Measurements from ENCODE around the gene UAP1. TPM values are rescaled to one million over a fixed set of nuclear protein-coding genes. Genes with fewer than 3 reads are reported as not detected.

UAP1 gene
- total RNA-seq, 2 donors from 2014 or later = 70.4 to 284 TPM

DNA sequence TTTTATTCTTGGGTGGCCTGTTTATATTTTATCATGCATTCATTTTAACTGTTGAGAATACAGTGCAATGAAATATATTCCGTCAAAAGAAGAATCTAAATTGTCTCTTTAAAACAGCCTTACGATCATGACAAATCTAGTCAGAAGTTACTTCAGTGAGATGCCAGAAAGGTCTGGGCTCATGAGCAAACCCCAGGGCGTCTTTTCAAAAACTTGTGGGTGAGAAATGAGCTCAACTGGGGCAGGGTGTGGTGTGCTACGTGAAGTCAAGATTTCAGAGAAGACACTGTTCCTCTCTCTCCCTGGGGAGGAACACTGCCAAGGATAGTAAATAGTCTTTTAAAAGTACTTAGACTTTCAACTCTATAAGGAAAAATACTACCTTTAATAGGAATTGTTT is 13.4 kb upstream of the UAP1 start:
- Histone ChIP-seq H3K4me3 (no peak overlapping the region), H3K27me3 (replicated peaks; ENCODE audit: insufficient read depth) (no peaks in the 10 kb centered on the region), H3K9me3 (peaks cover under 1% of the 10 kb centered on the region), H3K4me1 (ENCODE audit: control insufficient read depth in 1 of 2, low read depth in 2 of 2) (peaks cover 5 to 13% of the 10 kb centered on the region in 2 donors), H3K27ac (no peak overlapping the region), H3K36me3 (no peaks in the 10 kb centered on the region)
- ATAC-seq (ENCODE audit: insufficient number of reproducible peaks, low FRiP score, low read depth) = no peak
- TF ChIP-seq, protein P1, sequence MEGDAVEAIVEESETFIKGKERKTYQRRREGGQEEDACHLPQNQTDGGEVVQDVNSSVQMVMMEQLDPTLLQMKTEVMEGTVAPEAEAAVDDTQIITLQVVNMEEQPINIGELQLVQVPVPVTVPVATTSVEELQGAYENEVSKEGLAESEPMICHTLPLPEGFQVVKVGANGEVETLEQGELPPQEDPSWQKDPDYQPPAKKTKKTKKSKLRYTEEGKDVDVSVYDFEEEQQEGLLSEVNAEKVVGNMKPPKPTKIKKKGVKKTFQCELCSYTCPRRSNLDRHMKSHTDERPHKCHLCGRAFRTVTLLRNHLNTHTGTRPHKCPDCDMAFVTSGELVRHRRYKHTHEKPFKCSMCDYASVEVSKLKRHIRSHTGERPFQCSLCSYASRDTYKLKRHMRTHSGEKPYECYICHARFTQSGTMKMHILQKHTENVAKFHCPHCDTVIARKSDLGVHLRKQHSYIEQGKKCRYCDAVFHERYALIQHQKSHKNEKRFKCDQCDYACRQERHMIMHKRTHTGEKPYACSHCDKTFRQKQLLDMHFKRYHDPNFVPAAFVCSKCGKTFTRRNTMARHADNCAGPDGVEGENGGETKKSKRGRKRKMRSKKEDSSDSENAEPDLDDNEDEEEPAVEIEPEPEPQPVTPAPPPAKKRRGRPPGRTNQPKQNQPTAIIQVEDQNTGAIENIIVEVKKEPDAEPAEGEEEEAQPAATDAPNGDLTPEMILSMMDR (IDR thresholded peaks at IDR 0.05) = no peak
- DNase-seq (ENCODE audit: low spot score) = no peak

DNA sequence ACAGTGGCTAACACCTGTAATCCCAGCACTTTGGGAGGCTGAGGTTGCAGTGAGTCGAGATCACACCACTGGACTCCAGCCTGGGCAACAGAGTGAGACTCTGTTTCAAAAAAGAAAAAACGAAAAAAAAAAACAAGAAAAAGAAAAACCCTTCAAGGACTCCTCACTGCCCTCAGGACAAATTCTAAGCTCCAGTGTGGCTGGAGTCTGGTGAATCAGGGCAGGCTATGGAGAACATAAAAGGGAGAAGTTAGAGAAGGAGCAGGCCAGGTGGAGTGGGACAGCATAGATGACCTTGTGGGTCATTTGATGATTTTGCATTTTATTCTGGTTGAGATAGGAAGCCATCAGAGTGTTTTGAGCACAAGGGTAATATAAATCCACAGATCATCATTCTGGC is 12.5 kb upstream of the UAP1 start:
- no peaks in the 10 kb centered on the region for H3K9me3 ChIP-seq
- TF ChIP-seq, protein P1 (IDR thresholded peaks at IDR 0.05) = no peak
- peaks cover 5 to 13% of the 10 kb centered on the region in 2 donors for H3K4me1 ChIP-seq (ENCODE audit: control insufficient read depth in 1 of 2, low read depth in 2 of 2)
- no peak overlapping the region for H3K4me3 ChIP-seq
- no peak overlapping the region for H3K27ac ChIP-seq
- no peaks in the 10 kb centered on the region for H3K36me3 ChIP-seq
- no peak for DNase-seq (ENCODE audit: low spot score)
- no peaks in the 10 kb centered on the region for H3K27me3 ChIP-seq (replicated peaks; ENCODE audit: insufficient read depth)
- no peak for ATAC-seq (ENCODE audit: insufficient number of reproducible peaks, low FRiP score, low read depth)

- TF ChIP-seq, protein P1 (IDR thresholded peaks at IDR 0.05) = no peak
- peaks cover 5 to 13% of the 10 kb centered on the region in 2 donors for H3K4me1 ChIP-seq (ENCODE audit: control insufficient read depth in 1 of 2, low read depth in 2 of 2)
- no peaks in the 10 kb centered on the region for H3K36me3 ChIP-seq
- H3K27me3 ChIP-seq (replicated peaks; ENCODE audit: insufficient read depth) = no peaks in the 10 kb centered on the region
- no peaks in the 10 kb centered on the region for H3K9me3 ChIP-seq
- H3K27ac ChIP-seq = no peak overlapping the region
- H3K4me3 ChIP-seq = no peak overlapping the region
- no peak for DNase-seq (ENCODE audit: low spot score)
- ATAC-seq (ENCODE audit: insufficient number of reproducible peaks, low FRiP score, low read depth) = no peak
These were observed 10.6 kb upstream of the UAP1 start for GRCh38 chr1:162550925-162551324.

DNA sequence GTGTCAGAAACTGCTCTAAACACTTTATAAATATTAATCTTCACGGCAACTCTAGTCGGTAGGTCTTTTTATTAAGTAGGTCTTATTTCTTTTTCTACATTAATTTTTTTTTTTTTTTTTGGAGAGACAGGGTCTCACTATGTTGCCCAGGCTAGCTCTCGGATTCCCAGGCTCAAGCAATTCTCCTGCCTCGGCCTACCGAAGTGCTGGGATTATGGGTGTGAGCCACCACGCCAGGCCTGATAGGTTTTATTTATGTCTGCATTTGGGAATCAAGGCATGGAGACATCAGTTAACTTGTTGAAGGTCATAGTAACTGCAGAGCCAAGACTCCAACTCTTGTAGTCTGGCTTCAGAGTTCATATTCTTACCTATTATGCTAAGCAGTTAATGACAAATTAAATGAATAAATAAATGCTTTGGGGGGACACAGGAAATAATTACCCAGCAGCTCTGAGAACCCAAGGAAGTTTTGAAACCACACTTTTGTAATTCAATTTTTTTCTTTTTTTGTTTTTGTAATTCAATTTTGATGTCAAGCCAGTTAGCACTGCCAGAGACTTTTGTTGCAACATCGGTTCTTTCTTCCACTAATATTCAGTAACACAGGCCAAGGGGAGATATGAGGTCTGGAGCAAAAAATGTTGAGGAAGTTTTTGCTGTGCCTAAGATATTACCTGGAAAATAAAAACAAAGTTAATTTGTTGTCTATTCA is 9.4 kb upstream of the UAP1 start:
- H3K36me3 ChIP-seq = no peaks in the 10 kb centered on the region
- no peaks in the 10 kb centered on the region for H3K9me3 ChIP-seq
- H3K4me3 ChIP-seq = no peak overlapping the region
- no peaks in the 10 kb centered on the region for H3K27me3 ChIP-seq (replicated peaks; ENCODE audit: insufficient read depth)
- no peak for DNase-seq (ENCODE audit: low spot score)
- peak overlapping the region; percentile 51 to 64 for H3K27ac ChIP-seq
- TF ChIP-seq, protein P1 (IDR thresholded peaks at IDR 0.05) = no peak
- H3K4me1 ChIP-seq (ENCODE audit: control insufficient read depth in 1 of 2, low read depth in 2 of 2) = peaks cover 5 to 13% of the 10 kb centered on the region in 2 donors
- ATAC-seq (ENCODE audit: insufficient number of reproducible peaks, low FRiP score, low read depth) = no peak

- no peak for ATAC-seq (ENCODE audit: insufficient number of reproducible peaks, low FRiP score, low read depth)
- no peak for DNase-seq (ENCODE audit: low spot score)
- no peaks in the 10 kb centered on the region for H3K9me3 ChIP-seq
- H3K27me3 ChIP-seq (replicated peaks; ENCODE audit: insufficient read depth) = no peaks in the 10 kb centered on the region
- H3K4me1 ChIP-seq (ENCODE audit: control insufficient read depth in 1 of 2, low read depth in 2 of 2) = peaks cover 5 to 13% of the 10 kb centered on the region in 2 donors
- H3K27ac ChIP-seq = peak overlapping the region; percentile 51 to 64
- H3K36me3 ChIP-seq = no peaks in the 10 kb centered on the region
- H3K4me3 ChIP-seq = no peak overlapping the region
- TF ChIP-seq, protein P1 (IDR thresholded peaks at IDR 0.05) = no peak
These were observed 8.8 kb upstream of the UAP1 start for GRCh38 chr1:162552684-162553252.
